GM18511 (cell line): Measurements from ENCODE around the gene AMMECR1.
"Not testable (repeated sequence)": the region's sequence is repeated elsewhere in the genome, so short reads cannot be mapped to it uniquely, and the experiment has no call there.

Source experiments
- ATAC-seq: cut with Tn5 transposase; IDR thresholded peaks from one replicate; pipeline ENCODE4 v1.9.1; 2021; ENCODE audit warnings: mild to moderate bottlenecking, moderate library complexity; ENCODE audit not compliant: unreplicated experiment

The AMMECR1 gene

GRCh38 chrX:110258552-110258951 is 59.3 kb downstream of the AMMECR1 start:
- no peak for ATAC-seq

- no peak for ATAC-seq
Measured at GRCh38 chrX:110257889-110258288, 60.0 kb downstream of the AMMECR1 start.

- no peak for ATAC-seq
Measured at GRCh38 chrX:110252711-110253110, 65.2 kb downstream of the AMMECR1 start.

GRCh38 chrX:110251961-110252360 is 65.9 kb downstream of the AMMECR1 start:
- no peak for ATAC-seq

- ATAC-seq = no peak
Measured at GRCh38 chrX:110251526-110251925, 66.4 kb downstream of the AMMECR1 start.

GRCh38 chrX:110250847-110251246 is 67.0 kb downstream of the AMMECR1 start:
- ATAC-seq = no peak

- ATAC-seq = no peak
Measured at GRCh38 chrX:110248578-110248977, 69.3 kb downstream of the AMMECR1 start.

GRCh38 chrX:110245011-110245410 is 72.9 kb downstream of the AMMECR1 start:
- no peak for ATAC-seq

- ATAC-seq = no peak
Measured at GRCh38 chrX:110242371-110242770, 75.5 kb downstream of the AMMECR1 start.

- ATAC-seq = no peak
Measured at GRCh38 chrX:110241816-110242215, 76.1 kb downstream of the AMMECR1 start.

- ATAC-seq = not testable (repeated sequence)
Measured at GRCh38 chrX:110238259-110238658, 79.6 kb downstream of the AMMECR1 start.

- not testable (repeated sequence) for ATAC-seq
Measured at GRCh38 chrX:110231485-110231884, 86.4 kb downstream of the AMMECR1 start.

GRCh38 chrX:110229497-110230111 is 88.3 kb downstream of the AMMECR1 start:
- ATAC-seq = not testable (repeated sequence)

GRCh38 chrX:110228453-110228852 is 89.4 kb downstream of the AMMECR1 start:
- ATAC-seq = no peak

- ATAC-seq = no peak
Measured at GRCh38 chrX:110226931-110227330, 91.0 kb downstream of the AMMECR1 start.

- ATAC-seq = no peak
Measured at GRCh38 chrX:110224926-110225617, 92.8 kb downstream of the AMMECR1 start.

GRCh38 chrX:110222497-110223257 is 95.2 kb downstream of the AMMECR1 start:
- no peak for ATAC-seq

- ATAC-seq = no peak
Measured at GRCh38 chrX:110219920-110220319, 98.0 kb downstream of the AMMECR1 start.

GRCh38 chrX:110218591-110218990 is 99.3 kb downstream of the AMMECR1 start:
- no peak for ATAC-seq

GRCh38 chrX:110216027-110216426 is 101.9 kb downstream of the AMMECR1 start:
- ATAC-seq = no peak

GRCh38 chrX:110215411-110215810 is 102.5 kb downstream of the AMMECR1 start:
- ATAC-seq = no peak

- ATAC-seq = no peak
Measured at GRCh38 chrX:110214684-110215083, 103.2 kb downstream of the AMMECR1 start.
